H1 (cell line): ENCODE data around the gene SHISA6. TPM values are rescaled to one million over a fixed set of nuclear protein-coding genes. Genes with fewer than 3 reads are reported as not detected.

Experiments used
- CTCF ChIA-PET: fragments of 300-600 bp; sonication (Branson Sonifier 250); formaldehyde crosslinking; loops from one replicate; lab custom pipeline; 2021; ENCODE audit not compliant: partially characterized antibody; lab: Charles Lee
- POLR2A ChIA-PET: fragments of 300-600 bp; sonication (Branson Sonifier 250); formaldehyde crosslinking; loops from one replicate; lab custom pipeline; 2021; ENCODE audit warnings: inconsistent platforms; ENCODE audit not compliant: partially characterized antibody; lab: Charles Lee
- DNase-seq, 2 experiments: peaks; one replicate each; pipeline versions ENCODE4 v3.0.0 to v3.0.0-alpha.2; 2010 to 2022; ENCODE audit warnings: low spot score in 2 of 2, low read depth in 1 of 2, mixed read lengths in 1 of 2
- FAIRE-seq: peaks from 2 replicates; lab custom pipeline; 2011; peaks lifted over from hg19 to GRCh38; lab: Jason Lieb, UNC
- H2AFZ ChIP-seq: 2 replicates; pipeline ENCODE4 v1.8.1; 2012; ENCODE audit warnings: low read length, inconsistent platforms
- H2AK5ac ChIP-seq: 2 replicates; pipeline ENCODE4 v1.6.1; 2013; ENCODE audit warnings: low read depth, low read length
- H2BK120ac ChIP-seq: replicated peaks from 2 replicates; pipeline ENCODE3; 2013; ENCODE audit warnings: low read depth, low read length, inconsistent platforms
- H2BK12ac ChIP-seq: 2 replicates; pipeline ENCODE4 v1.6.1; 2013; ENCODE audit warnings: low read depth, low read length
- H2BK15ac ChIP-seq: 2 replicates; pipeline ENCODE4 v1.6.1; 2013; ENCODE audit warnings: low read length
- H2BK20ac ChIP-seq: 2 replicates; pipeline ENCODE4 v1.6.1; 2013; ENCODE audit warnings: low read length
- H2BK5ac ChIP-seq: 2 replicates; pipeline ENCODE4 v1.6.1; 2013; ENCODE audit warnings: low read depth, low read length
- H3K14ac ChIP-seq: 2 replicates; pipeline ENCODE4 v1.6.1; 2013; ENCODE audit warnings: inconsistent platforms; ENCODE audit not compliant: insufficient read length
- H3K18ac ChIP-seq: 2 replicates; pipeline ENCODE4 v1.6.1; 2013; ENCODE audit warnings: low read length; ENCODE audit errors: extremely low read depth
- H3K23ac ChIP-seq: 2 replicates; pipeline ENCODE4 v1.6.1; 2013; ENCODE audit warnings: inconsistent platforms; ENCODE audit not compliant: insufficient read length
- H3K23me2 ChIP-seq: 2 replicates; pipeline ENCODE4 v1.6.1; 2013; ENCODE audit warnings: low read depth, low read length
- H3K27ac ChIP-seq: 2 replicates; pipeline ENCODE4 v1.6.1; 2011; ENCODE audit warnings: low read depth, low read length, inconsistent platforms
- H3K27me3 ChIP-seq, 4 experiments: replicated peaks in 1 of 4; 1 replicate in 1 of 4; 2 replicates in 3 of 4; pipeline versions ENCODE4 v1.6.1 to v1.8.1; 2011 to 2013; ENCODE audit warnings: low read length in 3 of 4, mild to moderate bottlenecking in 3 of 4, inconsistent platforms in 2 of 4, mixed read lengths in 2 of 4, moderate library complexity in 1 of 4; ENCODE audit not compliant: control insufficient read depth in 3 of 4, insufficient read depth in 3 of 4; ENCODE audit errors: extremely low read depth in 1 of 4
- H3K36me3 ChIP-seq, 4 experiments: 2 replicates each; pipeline versions ENCODE4 v1.6.1 to v1.8.1; 2011 to 2013; ENCODE audit warnings: mild to moderate bottlenecking in 4 of 4, low read length in 3 of 4, moderate library complexity in 2 of 4, control low read depth in 1 of 4, inconsistent platforms in 1 of 4; ENCODE audit not compliant: insufficient read depth in 4 of 4, control insufficient read depth in 2 of 4
- H3K4ac ChIP-seq: replicated peaks from 2 replicates; pipeline ENCODE3; 2013; ENCODE audit warnings: low read length, low read depth, mixed read lengths, inconsistent platforms; ENCODE audit not compliant: insufficient read length
- H3K4me1 ChIP-seq, 4 experiments: replicated peaks in 1 of 4; 1 replicate in 1 of 4; 2 replicates in 3 of 4; pipeline versions ENCODE4 v1.6.1 to v1.8.1; 2011 to 2013; ENCODE audit warnings: low read length in 3 of 4, inconsistent platforms in 2 of 4, mixed read lengths in 1 of 4; ENCODE audit not compliant: insufficient read depth in 4 of 4, control insufficient read depth in 3 of 4
- H3K4me2 ChIP-seq, 2 experiments: 2 replicates each; pipeline versions ENCODE4 v1.6.1 to v1.8.1; 2011 to 2013; ENCODE audit warnings: low read depth in 2 of 2, low read length in 2 of 2, control low read depth in 1 of 2, inconsistent platforms in 1 of 2, mild to moderate bottlenecking in 1 of 2; ENCODE audit not compliant: insufficient read depth in 1 of 2
- H3K4me3 ChIP-seq, 4 experiments: fragments of 200-600, 300-600 bp in 1 of 4; sonication (generic), shearing (Covaris generic), sonication (Bioruptor Twin) in 1 of 4; 2 replicates each; pipeline versions ENCODE4 v1.5.1 to v1.8.1; 2011 to 2016; ENCODE audit warnings: low read length in 4 of 4, low read depth in 3 of 4, control low read depth in 2 of 4, inconsistent platforms in 2 of 4, mild to moderate bottlenecking in 2 of 4, mixed read lengths in 1 of 4, moderate library complexity in 1 of 4; ENCODE audit not compliant: insufficient read depth in 2 of 4; ENCODE audit errors: extremely low read depth in 1 of 4
- H3K56ac ChIP-seq: replicated peaks from 2 replicates; pipeline ENCODE3; 2013; ENCODE audit warnings: low read depth, mild to moderate bottlenecking, mixed read lengths, low read length, inconsistent platforms; ENCODE audit not compliant: insufficient read length
- H3K79me1 ChIP-seq: 2 replicates; pipeline ENCODE4 v1.6.1; 2013; ENCODE audit warnings: low read depth, low read length, control low read depth
- H3K79me2 ChIP-seq, 2 experiments: 2 replicates each; pipeline versions ENCODE4 v1.6.1 to v1.8.1; 2012 to 2013; ENCODE audit warnings: low read length in 2 of 2, mild to moderate bottlenecking in 2 of 2, inconsistent platforms in 1 of 2; ENCODE audit not compliant: insufficient read depth in 2 of 2, control insufficient read depth in 1 of 2
- H3K9ac ChIP-seq, 4 experiments: replicated peaks in 1 of 4; 1 replicate in 1 of 4; 2 replicates in 3 of 4; pipeline versions ENCODE4 v1.6.1 to v1.8.1; 2011 to 2013; ENCODE audit warnings: low read depth in 3 of 4, low read length in 3 of 4, control low read depth in 2 of 4, mild to moderate bottlenecking in 2 of 4, moderate library complexity in 2 of 4, inconsistent platforms in 1 of 4; ENCODE audit errors: extremely low read depth in 1 of 4
- H3K9me3 ChIP-seq, 2 experiments: 2 replicates each; pipeline versions ENCODE4 v1.6.1 to v1.8.1; 2012 to 2013; ENCODE audit warnings: mild to moderate bottlenecking in 2 of 2, moderate library complexity in 2 of 2, control low read depth in 1 of 2, inconsistent platforms in 1 of 2, low read depth in 1 of 2, low read length in 1 of 2, mixed read lengths in 1 of 2; ENCODE audit not compliant: insufficient read depth in 2 of 2
- H4K20me1 ChIP-seq, 2 experiments: replicated peaks in 1 of 2; 2 replicates each; pipeline versions ENCODE3 to v1.8.1; 2011 to 2013; ENCODE audit warnings: inconsistent platforms in 2 of 2, low read length in 2 of 2, mild to moderate bottlenecking in 1 of 2; ENCODE audit not compliant: insufficient read depth in 2 of 2, control insufficient read depth in 1 of 2
- H4K5ac ChIP-seq: 2 replicates; pipeline ENCODE4 v1.6.1; 2013; ENCODE audit warnings: low read length, low read depth, mixed read lengths, inconsistent platforms; ENCODE audit not compliant: insufficient read length
- H4K8ac ChIP-seq: 2 replicates; pipeline ENCODE4 v1.8.0; 2013; ENCODE audit warnings: mild to moderate bottlenecking, moderate library complexity, low read length, inconsistent platforms; ENCODE audit not compliant: insufficient read depth; ENCODE audit errors: extremely low read depth
- H4K91ac ChIP-seq: replicated peaks from 2 replicates; pipeline ENCODE3; 2013; ENCODE audit warnings: low read length, mixed read lengths, inconsistent platforms; ENCODE audit not compliant: insufficient read length
- BRCA1 ChIP-seq: IDR thresholded peaks from 2 replicates; pipeline ENCODE4 v1.6.1; 2012; ENCODE audit warnings: low read depth, low read length, improper control_type of control experiment
- CHD1 ChIP-seq: IDR thresholded peaks from 2 replicates; pipeline ENCODE4 v1.6.1; 2012; ENCODE audit warnings: low read depth, low read length, improper control_type of control experiment
- WGBS, 2 experiments: shearing (Covaris generic) in 1 of 2; methylation state at CpG; one replicate each; pipeline versions ENCODE4 v1.1.6 to v1.1.7; 2013 to 2015; ENCODE audit warnings: low lambda C conversion rate in 2 of 2, mixed read lengths in 2 of 2, inconsistent platforms in 1 of 2, low coverage in 1 of 2, missing lambda C conversion rate in 1 of 2; ENCODE audit not compliant: insufficient replicate concordance in 2 of 2, insufficient coverage in 1 of 2, insufficient read length in 1 of 2; ENCODE audit errors: extremely low coverage in 1 of 2, missing lambda C conversion rate in 1 of 2; 5-methylcytosine and 5-hydroxymethylcytosine counted together
- polyA plus RNA-seq, 7 experiments: library from polyadenylated mRNA; depleted of rRNA in 3 of 7; stranded (reverse) in 5 of 7; unstranded in 2 of 7; fragments of >200 nt in 5 of 7; fragments of 200-250 nt in 2 of 7; gene quantifications; 1 replicate in 5 of 7; 2 replicates in 1 of 7; 4 replicates in 1 of 7; pipeline versions ENCODE4 v1.2.1 to v1.2.3, GENCODE V29; 2011 to 2013; ENCODE audit warnings: missing spikeins in 2 of 7, mixed read lengths in 2 of 7
- total RNA-seq: library from RNA; stranded (reverse); fragmentation: NEBNext Ultra II Directional; extraction: Animal tissue kit (Norgen Biotek cat#: 25700); gene quantifications from 2 replicates; pipeline ENCODE4 v1.2.1, GENCODE V29; 2021

The SHISA6 gene
- total and polyA plus RNA-seq, 2 of the 8 experiments (the other 6 are each of a cell fraction or from before 2014, with no cell fraction given), result 2.9 to 4.8 TPM

DNA sequence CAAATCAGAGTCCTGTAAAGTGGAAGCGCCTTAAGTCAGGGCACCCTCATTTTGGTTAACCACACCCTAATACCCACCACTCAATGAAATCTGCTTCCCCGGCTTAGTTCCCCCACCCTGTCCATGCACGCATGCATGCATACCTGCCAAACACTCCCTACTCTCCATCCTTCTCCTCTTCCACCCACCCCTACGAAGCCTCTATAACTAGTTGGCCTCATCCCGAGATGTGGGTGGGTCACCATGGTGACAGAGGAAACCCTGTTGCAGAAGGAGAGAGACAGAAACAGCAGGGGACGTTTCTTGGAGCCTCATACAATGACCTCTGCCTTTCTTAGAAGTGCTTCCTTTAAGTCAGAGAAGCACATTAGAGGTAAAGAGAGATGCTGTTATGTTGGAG lies 310.4 kb downstream of the SHISA6 start:
- CTCF ChIA-PET, result no interaction called here
- WGBS, 2 experiments, result 87% methylated on average over 6 of the region's 6 CpGs; no CpG with 5 or more reads in 1 of the 2 experiments
- POLR2A ChIA-PET, result no interaction called here

More for the DNA sequence above, 310.4 kb downstream of the SHISA6 start:
- Histone ChIP-seq H2BK15ac (no peak overlapping the region), H3K27ac (no peak overlapping the region), H2BK120ac (no peak overlapping the region), H2AFZ (no peak overlapping the region), H3K9me3 (no peaks in the 10 kb centered on the region), H2AK5ac (no peak overlapping the region), H3K23me2 (no peaks in the 10 kb centered on the region; the same call in 1 of the 2 replicates), H4K8ac (no peak overlapping the region), H3K18ac (no peak overlapping the region), H3K4me2 (no peak overlapping the region), H3K79me1 (no peaks in the 10 kb centered on the region), H3K4me1 (no peaks in the 10 kb centered on the region), H4K91ac (no peak overlapping the region), H3K79me2 (no peaks in the 10 kb centered on the region), H3K56ac (no peak overlapping the region), H3K4ac (no peak overlapping the region), H2BK12ac (no peak overlapping the region), H3K4me3 (no peak overlapping the region), H3K36me3 (no peaks in the 10 kb centered on the region), H2BK20ac (no peak overlapping the region), H3K23ac (no peak overlapping the region), H3K27me3 (no peaks in the 10 kb centered on the region), H2BK5ac (no peak overlapping the region), H4K20me1 (no peaks in the 10 kb centered on the region), H3K14ac (no peak overlapping the region), H3K9ac (no peak overlapping the region), H4K5ac (no peak overlapping the region)
- FAIRE-seq (no peak), DNase-seq (no peak)
- TF ChIP-seq BRCA1 (no peak), CHD1 (no peak)
